ENCODE measurements around the gene ATAD2B.

GRCh38 chr2:23828256-23828980 is 98.5 kb downstream of the ATAD2B start:
- TF ChIP-seq CTCF (IDR thresholded peaks at IDR 0.05) (no peak), POLR2A (IDR thresholded peaks at IDR 0.05) (no peak)

Data from heart left ventricle (tissue), 13 donors.